Neutrophil (primary cell): ENCODE measurements around the gene NAALADL2.

Source experiments
- H3K27ac ChIP-seq: fragments of 200-600 bp; sonication (generic); 2 replicates; pipeline ENCODE4 v1.5.1; 2016; ENCODE audit warnings: mild to moderate bottlenecking, moderate library complexity
- H3K27me3 ChIP-seq: fragments of 200-600 bp; sonication (generic); 2 replicates; pipeline ENCODE4 v1.6.0; 2016; ENCODE audit warnings: mild to moderate bottlenecking
- H3K36me3 ChIP-seq: fragments of 200-600 bp; sonication (generic); 2 replicates; pipeline ENCODE4 v1.5.1; 2017
- H3K4me1 ChIP-seq, 2 experiments: fragments of 200-600 bp in 1 of 2; sonication (generic) in 1 of 2; 1 replicate in 1 of 2; 2 replicates in 1 of 2; pipeline versions ENCODE4 v1.5.1 to v1.6.1; 2013 to 2016; ENCODE audit warnings: low read depth in 1 of 2, low read length in 1 of 2, mild to moderate bottlenecking in 1 of 2, moderate library complexity in 1 of 2; ENCODE audit not compliant: control insufficient read depth in 1 of 2, insufficient read depth in 1 of 2
- H3K4me3 ChIP-seq, 2 experiments: fragments of 200-600 bp in 1 of 2; sonication (generic) in 1 of 2; 1 replicate in 1 of 2; 2 replicates in 1 of 2; pipeline ENCODE4 v1.5.1; 2013 to 2016; ENCODE audit warnings: low read depth in 1 of 2, low read length in 1 of 2, mild to moderate bottlenecking in 1 of 2, moderate library complexity in 1 of 2
- H3K9me3 ChIP-seq: fragments of 200-600 bp; sonication (generic); 2 replicates; pipeline ENCODE4 v1.5.1; 2016
- TF ChIP-seq, protein P1 (sequence below): fragments of 200-600 bp; sonication (generic); IDR thresholded peaks from 2 replicates; pipeline ENCODE4 v1.5.1; 2016; ENCODE audit warnings: antibody characterized with exemption

NAALADL2 gene

DNA sequence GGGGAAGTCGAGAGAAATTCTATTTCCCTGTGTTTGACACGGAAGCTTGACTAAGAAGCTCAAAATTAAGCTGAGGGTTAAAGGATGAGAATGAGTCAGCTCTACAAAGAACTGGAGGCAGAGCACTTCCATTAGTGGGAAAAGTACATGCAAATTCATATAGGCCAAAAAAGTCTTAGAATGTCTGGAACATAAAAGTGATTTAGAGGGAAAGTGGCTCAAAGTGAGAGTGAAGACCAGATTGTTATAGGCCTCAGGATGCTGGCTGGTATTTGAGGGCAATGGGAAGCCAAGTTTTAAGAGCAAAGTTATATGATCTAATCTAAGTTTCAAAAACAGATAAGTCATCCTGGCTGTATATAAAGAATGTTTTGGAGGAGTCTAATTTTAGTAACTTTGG, 857.3 kb downstream of the NAALADL2 start:
- TF ChIP-seq, protein P1, sequence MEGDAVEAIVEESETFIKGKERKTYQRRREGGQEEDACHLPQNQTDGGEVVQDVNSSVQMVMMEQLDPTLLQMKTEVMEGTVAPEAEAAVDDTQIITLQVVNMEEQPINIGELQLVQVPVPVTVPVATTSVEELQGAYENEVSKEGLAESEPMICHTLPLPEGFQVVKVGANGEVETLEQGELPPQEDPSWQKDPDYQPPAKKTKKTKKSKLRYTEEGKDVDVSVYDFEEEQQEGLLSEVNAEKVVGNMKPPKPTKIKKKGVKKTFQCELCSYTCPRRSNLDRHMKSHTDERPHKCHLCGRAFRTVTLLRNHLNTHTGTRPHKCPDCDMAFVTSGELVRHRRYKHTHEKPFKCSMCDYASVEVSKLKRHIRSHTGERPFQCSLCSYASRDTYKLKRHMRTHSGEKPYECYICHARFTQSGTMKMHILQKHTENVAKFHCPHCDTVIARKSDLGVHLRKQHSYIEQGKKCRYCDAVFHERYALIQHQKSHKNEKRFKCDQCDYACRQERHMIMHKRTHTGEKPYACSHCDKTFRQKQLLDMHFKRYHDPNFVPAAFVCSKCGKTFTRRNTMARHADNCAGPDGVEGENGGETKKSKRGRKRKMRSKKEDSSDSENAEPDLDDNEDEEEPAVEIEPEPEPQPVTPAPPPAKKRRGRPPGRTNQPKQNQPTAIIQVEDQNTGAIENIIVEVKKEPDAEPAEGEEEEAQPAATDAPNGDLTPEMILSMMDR: no peak
- no peak overlapping the region for H3K27ac ChIP-seq
- H3K4me3 ChIP-seq: no peak overlapping the region
- H3K9me3 ChIP-seq: no peaks in the 10 kb centered on the region
- H3K4me1 ChIP-seq: no peaks in the 10 kb centered on the region
- H3K27me3 ChIP-seq: no peaks in the 10 kb centered on the region
- H3K36me3 ChIP-seq: no peaks in the 10 kb centered on the region

DNA sequence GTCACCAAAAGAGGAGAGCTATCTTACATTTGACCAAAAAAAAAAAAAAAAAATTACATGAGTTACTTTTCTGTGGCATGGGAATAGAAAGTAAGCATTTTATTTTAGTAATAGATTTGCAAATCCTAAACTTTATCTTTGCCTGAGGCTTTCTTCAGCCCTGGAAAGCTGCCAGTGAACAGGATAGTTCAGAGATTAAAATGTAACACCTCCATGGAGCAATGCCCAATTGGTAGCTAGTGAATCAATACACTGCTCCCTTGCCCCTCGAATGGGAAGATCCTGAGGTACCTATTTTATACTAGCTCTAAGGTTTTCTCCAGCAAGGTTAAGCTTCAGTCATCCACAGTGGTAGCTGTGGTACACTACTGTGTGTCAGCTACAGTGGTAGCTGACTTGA, 867.1 kb downstream of the NAALADL2 start:
- no peak overlapping the region for H3K4me3 ChIP-seq
- no peaks in the 10 kb centered on the region for H3K9me3 ChIP-seq
- no peaks in the 10 kb centered on the region for H3K27me3 ChIP-seq
- H3K27ac ChIP-seq: no peak overlapping the region
- no peaks in the 10 kb centered on the region for H3K36me3 ChIP-seq
- TF ChIP-seq, protein P1: no peak
- H3K4me1 ChIP-seq: no peaks in the 10 kb centered on the region

DNA sequence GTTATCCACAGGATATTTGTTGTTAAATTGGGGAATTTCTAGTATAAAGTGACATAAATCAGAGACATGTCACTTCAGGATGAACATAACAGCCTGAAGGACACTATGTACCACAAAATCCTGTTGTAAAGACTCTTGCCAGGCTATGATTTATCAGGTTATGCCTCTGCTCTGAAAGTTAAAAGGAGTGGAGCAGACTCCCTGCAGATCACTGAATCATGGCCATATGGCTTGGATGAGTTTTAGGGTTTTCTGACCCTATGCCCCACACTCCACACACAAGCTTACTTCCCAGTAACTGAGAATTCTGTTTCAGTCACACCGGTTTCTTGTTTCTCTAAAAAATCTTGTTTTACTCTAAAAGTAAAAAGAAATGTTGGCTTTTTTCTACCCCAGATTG, 869.4 kb downstream of the NAALADL2 start:
- H3K27me3 ChIP-seq: no peaks in the 10 kb centered on the region
- no peaks in the 10 kb centered on the region for H3K4me1 ChIP-seq
- no peaks in the 10 kb centered on the region for H3K9me3 ChIP-seq
- no peak overlapping the region for H3K4me3 ChIP-seq
- H3K27ac ChIP-seq: no peak overlapping the region
- TF ChIP-seq, protein P1: no peak
- H3K36me3 ChIP-seq: no peaks in the 10 kb centered on the region

DNA sequence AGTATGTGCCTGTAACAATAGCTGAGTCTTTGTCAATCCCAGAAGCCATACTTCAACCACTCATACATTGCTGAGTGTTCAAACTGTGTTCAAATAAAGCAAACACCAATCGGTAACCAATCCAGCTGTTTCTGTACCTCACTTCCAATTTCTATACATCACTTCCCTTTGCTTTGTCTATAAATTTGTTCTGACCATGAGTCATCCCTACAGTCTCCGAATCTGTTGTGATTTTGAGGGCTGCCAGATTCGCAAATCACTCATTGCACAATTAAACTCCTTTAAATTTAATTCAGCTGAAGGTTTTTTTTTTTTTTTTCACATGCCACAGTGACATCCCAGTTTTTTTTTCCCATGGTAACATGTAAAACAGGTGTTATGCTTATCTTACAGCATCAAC, 870.3 kb downstream of the NAALADL2 start:
- Histone ChIP-seq H3K36me3 (no peaks in the 10 kb centered on the region), H3K9me3 (no peaks in the 10 kb centered on the region), H3K27ac (no peak overlapping the region), H3K4me3 (no peak overlapping the region), H3K27me3 (no peaks in the 10 kb centered on the region), H3K4me1 (no peaks in the 10 kb centered on the region)
- TF ChIP-seq, protein P1: no peak

DNA sequence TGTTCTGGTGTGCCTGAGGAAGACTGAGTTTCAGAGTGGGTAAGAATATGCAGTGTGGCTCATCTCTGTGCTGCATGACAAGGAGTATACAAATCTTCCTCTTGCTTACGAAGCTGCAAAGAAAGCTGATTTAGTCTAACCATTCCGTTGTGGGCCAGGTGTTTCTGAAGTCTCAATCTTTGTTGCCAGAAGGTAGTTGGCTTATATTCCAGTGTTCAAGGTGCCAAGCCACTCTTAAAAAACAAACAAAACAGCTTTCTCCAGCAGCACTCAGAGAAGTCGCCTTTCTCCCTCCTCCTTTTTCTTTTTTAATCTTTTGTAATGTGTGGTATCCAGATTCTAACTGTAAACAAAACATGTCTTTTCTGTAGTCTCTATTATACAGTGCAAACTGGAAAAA, 872.4 kb downstream of the NAALADL2 start:
- Histone ChIP-seq H3K9me3 (no peaks in the 10 kb centered on the region), H3K27ac (no peak overlapping the region), H3K4me3 (no peak overlapping the region), H3K27me3 (no peaks in the 10 kb centered on the region), H3K4me1 (no peaks in the 10 kb centered on the region), H3K36me3 (no peaks in the 10 kb centered on the region)
- TF ChIP-seq, protein P1: no peak

DNA sequence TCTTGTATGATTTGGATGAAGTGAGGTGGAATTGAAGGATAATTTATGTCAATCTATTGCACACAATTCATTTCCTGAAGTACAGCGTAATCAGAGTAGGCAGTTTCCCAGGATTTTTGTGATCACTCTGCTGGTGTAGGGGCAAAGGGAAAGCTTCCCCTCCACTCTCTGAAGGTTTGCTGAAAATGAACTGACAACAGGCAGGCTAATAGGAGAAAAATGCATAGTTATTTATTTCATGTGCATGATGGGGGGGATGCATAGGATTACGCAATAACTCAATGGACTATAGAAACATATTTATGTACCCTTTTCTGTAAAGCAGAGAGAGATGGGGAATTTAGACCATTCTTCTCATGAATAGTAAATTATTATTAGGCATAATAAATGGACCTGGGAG, 872.9 kb downstream of the NAALADL2 start:
- no peak overlapping the region for H3K4me3 ChIP-seq
- H3K27me3 ChIP-seq: no peaks in the 10 kb centered on the region
- H3K4me1 ChIP-seq: no peaks in the 10 kb centered on the region
- H3K27ac ChIP-seq: no peak overlapping the region
- no peaks in the 10 kb centered on the region for H3K9me3 ChIP-seq
- TF ChIP-seq, protein P1: no peak
- H3K36me3 ChIP-seq: no peaks in the 10 kb centered on the region
